ENCODE results near the gene C4BPB. TPM values are rescaled to one million over a fixed set of nuclear protein-coding genes. Genes with fewer than 3 reads are reported as not detected.

The C4BPB gene
- total and polyA plus RNA-seq, 4 donors, result 59.7 to 460 (median 401) TPM

DNA sequence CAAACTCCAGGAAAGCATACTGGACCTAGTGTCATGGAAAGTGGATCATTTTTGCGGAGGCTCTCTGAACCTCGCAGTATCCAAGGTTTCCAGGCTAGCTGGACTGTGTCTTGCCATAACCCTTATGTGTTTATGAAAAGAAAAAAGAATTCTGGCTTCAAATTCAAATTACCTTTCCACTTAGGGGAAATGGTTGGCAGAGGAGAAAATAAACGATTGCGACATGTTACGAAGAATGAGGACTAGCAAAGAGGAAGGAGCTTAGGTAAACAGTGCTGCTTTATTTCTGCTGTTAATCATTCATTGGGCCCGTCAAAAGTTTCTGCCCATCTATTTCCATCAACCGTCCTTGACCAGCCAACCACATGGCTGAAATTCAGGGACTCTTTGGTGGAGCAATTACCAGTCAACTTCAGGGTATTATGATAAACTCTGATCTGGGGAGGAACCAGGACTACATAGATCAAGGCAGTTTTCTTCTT is 15.3 kb downstream of the C4BPB start, which contains the start of gene C4BPA (continued):
- TF ChIP-seq, protein P1, sequence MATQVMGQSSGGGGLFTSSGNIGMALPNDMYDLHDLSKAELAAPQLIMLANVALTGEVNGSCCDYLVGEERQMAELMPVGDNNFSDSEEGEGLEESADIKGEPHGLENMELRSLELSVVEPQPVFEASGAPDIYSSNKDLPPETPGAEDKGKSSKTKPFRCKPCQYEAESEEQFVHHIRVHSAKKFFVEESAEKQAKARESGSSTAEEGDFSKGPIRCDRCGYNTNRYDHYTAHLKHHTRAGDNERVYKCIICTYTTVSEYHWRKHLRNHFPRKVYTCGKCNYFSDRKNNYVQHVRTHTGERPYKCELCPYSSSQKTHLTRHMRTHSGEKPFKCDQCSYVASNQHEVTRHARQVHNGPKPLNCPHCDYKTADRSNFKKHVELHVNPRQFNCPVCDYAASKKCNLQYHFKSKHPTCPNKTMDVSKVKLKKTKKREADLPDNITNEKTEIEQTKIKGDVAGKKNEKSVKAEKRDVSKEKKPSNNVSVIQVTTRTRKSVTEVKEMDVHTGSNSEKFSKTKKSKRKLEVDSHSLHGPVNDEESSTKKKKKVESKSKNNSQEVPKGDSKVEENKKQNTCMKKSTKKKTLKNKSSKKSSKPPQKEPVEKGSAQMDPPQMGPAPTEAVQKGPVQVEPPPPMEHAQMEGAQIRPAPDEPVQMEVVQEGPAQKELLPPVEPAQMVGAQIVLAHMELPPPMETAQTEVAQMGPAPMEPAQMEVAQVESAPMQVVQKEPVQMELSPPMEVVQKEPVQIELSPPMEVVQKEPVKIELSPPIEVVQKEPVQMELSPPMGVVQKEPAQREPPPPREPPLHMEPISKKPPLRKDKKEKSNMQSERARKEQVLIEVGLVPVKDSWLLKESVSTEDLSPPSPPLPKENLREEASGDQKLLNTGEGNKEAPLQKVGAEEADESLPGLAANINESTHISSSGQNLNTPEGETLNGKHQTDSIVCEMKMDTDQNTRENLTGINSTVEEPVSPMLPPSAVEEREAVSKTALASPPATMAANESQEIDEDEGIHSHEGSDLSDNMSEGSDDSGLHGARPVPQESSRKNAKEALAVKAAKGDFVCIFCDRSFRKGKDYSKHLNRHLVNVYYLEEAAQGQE (IDR thresholded peaks at IDR 0.05), result peak; percentile 90
- TF ChIP-seq, protein P2, sequence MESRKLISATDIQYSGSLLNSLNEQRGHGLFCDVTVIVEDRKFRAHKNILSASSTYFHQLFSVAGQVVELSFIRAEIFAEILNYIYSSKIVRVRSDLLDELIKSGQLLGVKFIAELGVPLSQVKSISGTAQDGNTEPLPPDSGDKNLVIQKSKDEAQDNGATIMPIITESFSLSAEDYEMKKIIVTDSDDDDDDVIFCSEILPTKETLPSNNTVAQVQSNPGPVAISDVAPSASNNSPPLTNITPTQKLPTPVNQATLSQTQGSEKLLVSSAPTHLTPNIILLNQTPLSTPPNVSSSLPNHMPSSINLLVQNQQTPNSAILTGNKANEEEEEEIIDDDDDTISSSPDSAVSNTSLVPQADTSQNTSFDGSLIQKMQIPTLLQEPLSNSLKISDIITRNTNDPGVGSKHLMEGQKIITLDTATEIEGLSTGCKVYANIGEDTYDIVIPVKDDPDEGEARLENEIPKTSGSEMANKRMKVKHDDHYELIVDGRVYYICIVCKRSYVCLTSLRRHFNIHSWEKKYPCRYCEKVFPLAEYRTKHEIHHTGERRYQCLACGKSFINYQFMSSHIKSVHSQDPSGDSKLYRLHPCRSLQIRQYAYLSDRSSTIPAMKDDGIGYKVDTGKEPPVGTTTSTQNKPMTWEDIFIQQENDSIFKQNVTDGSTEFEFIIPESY (IDR thresholded peaks at IDR 0.05), result peak; percentile 95
- TF ChIP-seq HNF4A (conservative IDR thresholded peaks at IDR 0.05), result peak; percentile 55 to 85

DNA sequence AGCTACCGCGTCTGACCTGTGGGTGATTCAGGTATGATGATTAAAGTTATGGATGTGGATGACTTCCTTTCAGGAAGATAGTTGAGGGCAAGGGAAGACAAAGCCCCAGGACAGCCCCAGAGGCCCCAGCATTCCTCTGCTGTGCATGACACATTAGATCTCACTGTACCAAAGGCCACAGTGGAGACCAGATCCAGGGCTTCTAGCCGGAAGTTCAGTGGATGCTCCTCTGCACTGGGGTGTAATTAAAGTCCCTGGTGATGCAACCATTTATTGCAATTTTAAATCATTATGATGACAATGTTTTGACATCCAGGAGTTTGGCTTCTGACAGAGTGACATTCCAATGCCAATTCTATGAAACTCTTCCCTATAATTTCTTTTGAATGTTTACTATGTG is 20.3 kb downstream of the C4BPB start:
- TF ChIP-seq SP1 (IDR thresholded peaks at IDR 0.05), result peak; percentile 8
- no peak for TF ChIP-seq RAD21 (IDR thresholded peaks at IDR 0.05)
- TF ChIP-seq RXRA (IDR thresholded peaks at IDR 0.05), result peak in 1 of 2 donors; percentile 30
- no peak overlapping the region for H3K9ac ChIP-seq (ENCODE audit: low read depth in 1 of 2, low read length in 2 of 2)
- 67% methylated on average over 3 of the region's 3 CpGs for WGBS
- H3K4me3 ChIP-seq (ENCODE audit: low read depth in 1 of 3, low read length in 3 of 3), result peak overlapping the region in 2 of 3 donors; percentile 18 to 35
- H3K36me3 ChIP-seq (ENCODE audit: control insufficient read depth in 4 of 4, insufficient read depth in 3 of 4, low read depth in 1 of 4, low read length in 3 of 4), result peaks cover 0 to 16% (median 8%) of the 10 kb centered on the region in 4 donors
- no peaks in the 10 kb centered on the region for H3K27me3 ChIP-seq (ENCODE audit: control insufficient read depth in 4 of 4, insufficient read depth in 4 of 4, low read length in 3 of 4)
- peak overlapping the region in 1 of 2 donors; percentile 22 for H3K27ac ChIP-seq (ENCODE audit: low read depth in 1 of 2, low read length in 2 of 2)
- DNase-seq (ENCODE audit: low spot score), result no peak
- peaks cover 4 to 24% (median 16%) of the 10 kb centered on the region in 4 donors for H3K4me1 ChIP-seq (ENCODE audit: control insufficient read depth in 4 of 4, insufficient read depth in 4 of 4, low read length in 3 of 4)
- no peaks in the 10 kb centered on the region for H3K9me3 ChIP-seq (ENCODE audit: control insufficient read depth in 4 of 4, low read length in 3 of 4)

DNA sequence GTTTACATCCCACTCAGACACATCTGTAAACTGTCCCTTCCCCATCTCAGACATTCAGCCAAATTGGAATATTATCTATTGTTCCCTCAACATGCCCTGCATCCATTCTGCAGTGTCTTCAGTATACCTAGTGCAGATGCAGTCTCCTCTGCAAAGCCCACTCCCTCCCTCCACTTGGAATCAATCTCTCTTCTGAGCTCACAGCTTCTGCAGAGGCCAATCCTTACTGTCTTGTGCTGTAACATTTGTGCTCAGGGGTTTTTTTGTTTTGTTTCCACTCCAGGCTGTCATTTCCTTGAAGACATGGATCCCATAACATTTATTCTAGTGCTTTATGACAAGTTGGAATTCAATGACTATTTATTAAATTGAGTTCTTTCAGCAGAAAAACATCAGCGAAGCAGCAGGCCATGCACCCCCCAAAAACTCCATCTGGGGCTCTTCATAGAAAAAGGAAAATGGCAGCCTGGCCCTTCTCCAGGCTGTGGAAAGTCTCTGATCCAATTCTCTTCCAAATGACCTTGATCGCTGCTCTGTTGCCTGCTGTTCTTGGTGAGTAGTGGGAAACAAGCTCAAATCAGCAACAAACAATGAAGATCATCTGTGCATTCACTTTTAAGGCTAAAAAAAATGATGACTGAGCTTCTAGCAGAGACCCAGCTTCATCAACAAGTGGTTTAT is 24.1 kb downstream of the C4BPB start:
- H3K27ac ChIP-seq (ENCODE audit: low read depth in 1 of 2, low read length in 2 of 2), result no peak overlapping the region
- TF ChIP-seq YY1 (IDR thresholded peaks at IDR 0.05) (peak; percentile 51), GABPA (IDR thresholded peaks at IDR 0.05 in 1 of 2, conservative IDR thresholded peaks at IDR 0.05 in 1 of 2) (no peak), HNF4A (conservative IDR thresholded peaks at IDR 0.05) (peak; percentile 6 to 8), SP1 (IDR thresholded peaks at IDR 0.05) (no peak), HNF4G (IDR thresholded peaks at IDR 0.05) (no peak)
- TF ChIP-seq, protein P3, sequence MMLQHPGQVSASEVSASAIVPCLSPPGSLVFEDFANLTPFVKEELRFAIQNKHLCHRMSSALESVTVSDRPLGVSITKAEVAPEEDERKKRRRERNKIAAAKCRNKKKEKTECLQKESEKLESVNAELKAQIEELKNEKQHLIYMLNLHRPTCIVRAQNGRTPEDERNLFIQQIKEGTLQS (IDR thresholded peaks at IDR 0.05), result no peak
- WGBS, result 75% methylated on average over 2 of the region's 2 CpGs
- H3K4me1 ChIP-seq (ENCODE audit: control insufficient read depth in 4 of 4, insufficient read depth in 4 of 4, low read length in 3 of 4), result peaks cover 4 to 13% (median 11%) of the 10 kb centered on the region in 4 donors
- H3K9ac ChIP-seq (ENCODE audit: low read depth in 1 of 2, low read length in 2 of 2), result no peak overlapping the region
- H3K4me3 ChIP-seq (ENCODE audit: low read depth in 1 of 3, low read length in 3 of 3), result no peak overlapping the region
- no peaks in the 10 kb centered on the region for H3K9me3 ChIP-seq (ENCODE audit: control insufficient read depth in 4 of 4, low read length in 3 of 4)
- H3K36me3 ChIP-seq (ENCODE audit: control insufficient read depth in 4 of 4, insufficient read depth in 3 of 4, low read depth in 1 of 4, low read length in 3 of 4), result peaks cover 5 to 37% (median 31%) of the 10 kb centered on the region in 4 donors
- H3K27me3 ChIP-seq (ENCODE audit: control insufficient read depth in 4 of 4, insufficient read depth in 4 of 4, low read length in 3 of 4), result no peaks in the 10 kb centered on the region
- DNase-seq (ENCODE audit: low spot score), result no peak
